Measurements from ENCODE around the gene CHPF2. TPM values are rescaled to one million over a fixed set of nuclear protein-coding genes. Genes with fewer than 3 reads are reported as not detected.

CHPF2 gene
- total RNA-seq, 2 donors from 2014 or later = 40.2 to 72.9 TPM

DNA sequence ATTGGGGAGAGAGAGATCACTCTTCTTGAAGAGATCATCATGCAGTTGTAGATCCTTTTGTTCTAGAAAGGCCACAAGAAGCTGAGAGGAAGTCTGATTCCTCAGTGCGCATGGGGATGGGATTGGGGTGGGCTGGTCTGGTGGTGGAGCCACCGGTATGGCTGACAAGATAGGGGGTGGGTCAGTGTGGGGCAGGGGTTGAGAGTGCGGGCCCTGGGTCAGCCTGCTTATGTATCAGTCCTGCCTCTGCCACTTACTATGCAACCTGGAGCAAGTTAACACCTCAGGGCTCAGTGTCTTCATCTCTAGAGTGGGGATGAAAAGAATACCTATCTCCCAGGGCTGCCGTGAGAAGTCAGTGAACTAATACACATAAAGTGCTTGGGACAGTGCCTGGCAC, 8.3 kb downstream of the CHPF2 start:
- WGBS = 71% methylated on average over 4 of the region's 4 CpGs
- no peaks in the 10 kb centered on the region for H3K4me1 ChIP-seq (replicated peaks)
- H3K9me3 ChIP-seq = no peaks in the 10 kb centered on the region
- H3K27ac ChIP-seq = no peak overlapping the region
- H3K27me3 ChIP-seq (replicated peaks; ENCODE audit: insufficient read depth) = no peaks in the 10 kb centered on the region
- intact Hi-C loops (cut with DNase I) = no loop called here
- no peak for DNase-seq (ENCODE audit: low spot score)
- peaks cover 2 to 5% of the 10 kb centered on the region in 2 donors for H3K36me3 ChIP-seq
- H3K4me3 ChIP-seq = no peak overlapping the region
- TF ChIP-seq POLR2A (IDR thresholded peaks at IDR 0.05) (no peak), POLR2AphosphoS5 (IDR thresholded peaks at IDR 0.05) (no peak)
- TF ChIP-seq, protein P1, sequence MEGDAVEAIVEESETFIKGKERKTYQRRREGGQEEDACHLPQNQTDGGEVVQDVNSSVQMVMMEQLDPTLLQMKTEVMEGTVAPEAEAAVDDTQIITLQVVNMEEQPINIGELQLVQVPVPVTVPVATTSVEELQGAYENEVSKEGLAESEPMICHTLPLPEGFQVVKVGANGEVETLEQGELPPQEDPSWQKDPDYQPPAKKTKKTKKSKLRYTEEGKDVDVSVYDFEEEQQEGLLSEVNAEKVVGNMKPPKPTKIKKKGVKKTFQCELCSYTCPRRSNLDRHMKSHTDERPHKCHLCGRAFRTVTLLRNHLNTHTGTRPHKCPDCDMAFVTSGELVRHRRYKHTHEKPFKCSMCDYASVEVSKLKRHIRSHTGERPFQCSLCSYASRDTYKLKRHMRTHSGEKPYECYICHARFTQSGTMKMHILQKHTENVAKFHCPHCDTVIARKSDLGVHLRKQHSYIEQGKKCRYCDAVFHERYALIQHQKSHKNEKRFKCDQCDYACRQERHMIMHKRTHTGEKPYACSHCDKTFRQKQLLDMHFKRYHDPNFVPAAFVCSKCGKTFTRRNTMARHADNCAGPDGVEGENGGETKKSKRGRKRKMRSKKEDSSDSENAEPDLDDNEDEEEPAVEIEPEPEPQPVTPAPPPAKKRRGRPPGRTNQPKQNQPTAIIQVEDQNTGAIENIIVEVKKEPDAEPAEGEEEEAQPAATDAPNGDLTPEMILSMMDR (IDR thresholded peaks at IDR 0.05) = no peak

DNA sequence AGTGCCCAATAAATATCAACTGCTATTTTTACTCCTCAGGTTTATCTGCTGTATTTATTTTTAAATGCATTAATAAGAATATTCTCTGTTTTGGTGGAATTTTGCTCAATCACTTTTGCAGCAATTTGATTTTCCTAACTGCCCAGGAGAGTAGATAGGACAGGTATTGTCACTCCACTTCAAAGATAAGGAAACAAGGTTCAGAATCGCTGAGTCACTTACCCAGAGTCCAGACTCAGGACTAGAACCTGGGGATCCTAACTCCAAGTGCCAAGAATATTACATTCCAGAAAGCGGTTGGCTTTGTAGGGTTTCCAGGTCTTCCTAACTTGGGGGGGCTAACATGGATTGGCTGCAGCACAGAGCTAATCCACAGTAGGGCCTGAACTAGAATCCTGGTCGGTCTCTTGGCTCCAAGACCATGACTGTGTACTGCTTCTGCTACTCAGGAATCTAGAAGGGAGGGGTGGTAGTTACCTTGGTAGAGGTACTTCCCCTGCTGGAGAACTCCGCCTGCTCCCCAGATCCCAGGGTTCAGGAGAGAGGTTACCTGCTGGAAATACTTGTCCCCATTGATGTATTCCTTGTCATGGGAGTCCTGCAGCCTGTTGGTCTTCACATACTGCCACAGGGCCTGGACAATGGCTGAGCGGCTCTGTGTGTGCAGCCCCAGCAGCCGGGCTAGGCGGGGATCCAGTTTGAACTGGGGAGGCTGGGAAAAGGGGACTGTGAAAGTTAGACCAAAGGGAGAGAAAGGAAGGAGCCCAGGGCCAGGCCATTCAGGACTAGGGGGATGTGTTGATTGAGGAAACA, 8.9 kb downstream of the CHPF2 start:
- 88% methylated on average over 7 of the region's 7 CpGs for WGBS
- intact Hi-C loops (cut with DNase I) = no loop called here
- H3K36me3 ChIP-seq = peaks cover 2 to 5% of the 10 kb centered on the region in 2 donors
- H3K9me3 ChIP-seq = no peaks in the 10 kb centered on the region
- TF ChIP-seq, protein P1 (IDR thresholded peaks at IDR 0.05) = no peak
- no peak for TF ChIP-seq POLR2AphosphoS5 (IDR thresholded peaks at IDR 0.05)
- TF ChIP-seq POLR2A (IDR thresholded peaks at IDR 0.05) = no peak
- no peak overlapping the region for H3K27ac ChIP-seq
- H3K27me3 ChIP-seq (replicated peaks; ENCODE audit: insufficient read depth) = no peaks in the 10 kb centered on the region
- DNase-seq (ENCODE audit: low spot score) = no peak
- no peak overlapping the region for H3K4me3 ChIP-seq
- no peaks in the 10 kb centered on the region for H3K4me1 ChIP-seq (replicated peaks)

DNA sequence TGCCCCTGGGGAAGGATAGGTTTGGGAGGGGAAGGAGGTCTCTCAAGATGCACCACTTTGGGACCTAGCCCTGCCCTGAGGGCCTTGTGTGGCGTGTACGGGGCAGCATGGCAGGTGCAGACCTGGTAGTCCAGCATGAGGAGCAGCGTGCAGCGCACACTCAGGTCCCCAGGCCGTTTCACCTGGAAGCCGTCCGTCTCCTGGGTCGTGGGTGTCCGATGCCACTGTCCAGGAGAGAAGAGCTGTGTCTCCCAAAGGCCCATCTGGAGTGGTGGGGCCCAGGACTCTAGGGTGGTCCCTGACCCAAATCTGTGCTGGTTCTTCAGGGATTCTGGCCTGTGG, 9.4 kb downstream of the CHPF2 start:
- H3K27me3 ChIP-seq (replicated peaks; ENCODE audit: insufficient read depth) = no peaks in the 10 kb centered on the region
- WGBS = 87% methylated on average over 8 of the region's 9 CpGs
- peaks cover 2 to 5% of the 10 kb centered on the region in 2 donors for H3K36me3 ChIP-seq
- no peaks in the 10 kb centered on the region for H3K4me1 ChIP-seq (replicated peaks)
- H3K27ac ChIP-seq = no peak overlapping the region
- TF ChIP-seq, protein P1 (IDR thresholded peaks at IDR 0.05) = no peak
- TF ChIP-seq POLR2AphosphoS5 (IDR thresholded peaks at IDR 0.05) (no peak), POLR2A (IDR thresholded peaks at IDR 0.05) (no peak)
- no peak for DNase-seq (ENCODE audit: low spot score)
- no peaks in the 10 kb centered on the region for H3K9me3 ChIP-seq
- intact Hi-C loops (cut with DNase I) = no loop called here
- no peak overlapping the region for H3K4me3 ChIP-seq

DNA sequence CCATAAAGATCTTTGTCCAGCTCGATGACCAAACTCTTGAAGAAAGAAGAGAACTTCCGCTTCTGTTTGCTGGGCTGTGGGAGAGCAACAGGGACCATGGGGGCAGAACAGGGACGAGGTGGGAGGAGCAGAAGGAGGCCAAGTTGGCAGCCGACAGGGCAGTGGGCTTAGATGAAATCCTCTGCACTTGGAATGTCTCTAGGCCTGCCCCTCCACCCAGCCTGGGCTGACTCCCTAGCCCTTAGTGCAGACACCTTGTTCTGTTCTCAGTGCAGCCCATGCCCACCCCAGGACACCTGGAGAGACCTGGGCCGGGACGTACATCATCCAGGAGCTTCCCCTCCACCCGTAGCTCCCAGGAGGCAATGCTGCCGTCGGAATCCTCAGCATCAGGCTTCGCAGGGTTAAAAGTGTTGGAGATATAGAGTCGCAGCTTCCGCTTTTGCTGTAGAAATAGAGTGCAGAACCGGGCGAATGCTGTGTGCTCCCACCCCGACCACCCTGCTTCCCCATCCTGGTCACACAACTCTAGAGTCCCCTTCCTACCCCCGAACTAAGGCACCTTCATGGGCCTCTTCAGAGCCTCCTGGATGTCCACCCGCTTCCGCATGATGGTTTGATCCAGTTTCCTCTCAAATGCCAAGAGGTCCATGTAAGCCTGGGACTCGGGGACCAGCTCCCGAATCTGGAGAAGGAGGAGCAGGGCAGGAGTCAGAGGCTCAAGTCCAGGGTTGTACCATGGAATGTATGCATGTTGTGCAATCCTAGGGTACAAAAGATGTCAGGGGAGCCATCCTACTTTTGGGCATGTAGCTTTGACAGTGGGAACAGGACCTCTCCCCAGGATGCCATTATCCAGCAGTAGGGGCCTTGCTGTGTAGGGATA, 10.1 kb downstream of the CHPF2 start:
- Histone ChIP-seq H3K9me3 (no peaks in the 10 kb centered on the region), H3K36me3 (peaks cover 2 to 4% of the 10 kb centered on the region in 2 donors), H3K4me1 (replicated peaks) (no peaks in the 10 kb centered on the region), H3K4me3 (no peak overlapping the region), H3K27me3 (replicated peaks; ENCODE audit: insufficient read depth) (no peaks in the 10 kb centered on the region), H3K27ac (no peak overlapping the region)
- DNase-seq (ENCODE audit: low spot score) = no peak
- TF ChIP-seq POLR2A (IDR thresholded peaks at IDR 0.05) = no peak
- no peak for TF ChIP-seq POLR2AphosphoS5 (IDR thresholded peaks at IDR 0.05)
- TF ChIP-seq, protein P1 (IDR thresholded peaks at IDR 0.05) = no peak
- intact Hi-C loops (cut with DNase I) = no loop called here
- WGBS = 71% methylated on average over 20 of the region's 20 CpGs

Measured in prostate gland (tissue), 2 donors.